K562 (cell line): ENCODE results near the gene RRH. TPM values are rescaled to one million over a fixed set of nuclear protein-coding genes. Genes with fewer than 3 reads are reported as not detected.

Experiments used
- CBX3 ChIP-seq, 2 experiments: IDR thresholded peaks; 1 replicate in 1 of 2; 2 replicates in 1 of 2; pipeline ENCODE4 v1.6.1; 2012; ENCODE audit warnings: inconsistent platforms in 2 of 2, low read length in 2 of 2, borderline replicate concordance in 1 of 2, control low read depth in 1 of 2
- GMEB1 ChIP-seq: fragments of 250-450 bp; sonication (Bioruptor Pico); IDR thresholded peaks from 2 replicates; pipeline ENCODE4 v1.4.0; 2020; ENCODE audit warnings: mild to moderate bottlenecking
- MYBL2 ChIP-seq, 2 experiments: fragments of 450-650 bp in 1 of 2; sonication (generic) in 1 of 2; formaldehyde crosslinking in 1 of 2; IDR thresholded peaks; 2 replicates each; pipeline versions ENCODE4 v1.6.1 to v1.8.1; 2017 to 2022; ENCODE audit warnings: borderline replicate concordance in 1 of 2, inconsistent platforms in 1 of 2, low read depth in 1 of 2, mild to moderate bottlenecking in 1 of 2, missing genetic modification reagents in 1 of 2, moderate library complexity in 1 of 2
- PCBP1 ChIP-seq: fragments of 200-400 bp; formaldehyde crosslinking; IDR thresholded peaks from 2 replicates; pipeline ENCODE4 v1.6.1; 2018; ENCODE audit warnings: mild to moderate bottlenecking, low read depth, low read length; ENCODE audit not compliant: poor library complexity, severe bottlenecking
- POLR2B ChIP-seq: fragments of 450-650 bp; IDR thresholded peaks from 2 replicates; pipeline ENCODE4 v1.6.1; 2018; ENCODE audit warnings: low read depth; ENCODE audit not compliant: partially characterized antibody
- U2AF2 ChIP-seq: fragments of 200-400 bp; formaldehyde crosslinking; optimal IDR thresholded peaks from 2 replicates; pipeline ENCODE3; 2017; ENCODE audit warnings: low read depth, mild to moderate bottlenecking, low read length
- YY1 ChIP-seq, 3 experiments: IDR thresholded peaks; 2 replicates each; pipeline ENCODE4 v1.6.1; 2011; ENCODE audit warnings: low read length in 2 of 3, mild to moderate bottlenecking in 2 of 3, moderate library complexity in 2 of 3, borderline replicate concordance in 1 of 3, control low read depth in 1 of 3, low read depth in 1 of 3; ENCODE audit not compliant: insufficient read depth in 3 of 3, insufficient replicate concordance in 2 of 3, control insufficient read depth in 1 of 3, insufficient read length in 1 of 3; ENCODE audit errors: extremely low read depth in 1 of 3
- ZBTB40 ChIP-seq, 2 experiments: fragments of 450-650 bp in 1 of 2; sonication (generic) in 1 of 2; formaldehyde crosslinking in 1 of 2; IDR thresholded peaks; 2 replicates each; pipeline versions ENCODE4 v1.7.1 to v1.9.0; 2016 to 2022; ENCODE audit warnings: inconsistent platforms in 1 of 2, mild to moderate bottlenecking in 1 of 2, missing genetic modification reagents in 1 of 2
- ZBTB5 ChIP-seq: fragments of 450-650 bp; IDR thresholded peaks from 2 replicates; pipeline ENCODE4 v1.6.1; 2017; ENCODE audit warnings: antibody characterized with exemption
- ZNF384 ChIP-seq: IDR thresholded peaks from 2 replicates; pipeline ENCODE4 v1.6.1; 2012; ENCODE audit warnings: low read depth, low read length, improper control_type of control experiment
- polyA plus RNA-seq, 8 experiments: library from polyadenylated mRNA; depleted of rRNA in 4 of 8; stranded (reverse) in 5 of 8; unstranded in 3 of 8; fragments of >200 nt; fragmentation: Nextera tagmentation in 2 of 8; fragmentation: Illumina TruSeq in 1 of 8; extraction: Ambion mirVana in 2 of 8; extraction: Trizol in 1 of 8; gene quantifications; 2 replicates each; pipeline versions ENCODE4 v1.2.1 to v1.2.3, GENCODE V29; 2011 to 2014; ENCODE audit warnings: inconsistent platforms in 1 of 8, missing spikeins in 1 of 8
- total RNA-seq, 7 experiments: library from RNA; depleted of rRNA in 6 of 7; stranded (reverse); fragments of >200 nt in 6 of 7; fragmentation: Illumina TruSeq in 2 of 7; extraction: Trizol in 2 of 7; gene quantifications; 2 replicates each; pipeline versions ENCODE4 v1.2.1 to v1.2.3, GENCODE V29; 2011 to 2021; ENCODE audit warnings: low replicate concordance in 1 of 7

Gene RRH
- total and polyA plus RNA-seq, 9 of the 15 experiments (the other 6 are each of a cell fraction or from before 2014, with no cell fraction given): 0.04 to 0.31 (median 0.12) TPM; not detected in 3

- TF ChIP-seq ZBTB40 (IDR thresholded peaks at IDR 0.05) (peak; percentile 96), ZBTB40 (CRISPR knock-in tag; IDR thresholded peaks at IDR 0.05) (no peak), ZBTB5 (no peak), YY1 (IDR thresholded peaks at IDR 0.05; ENCODE audit: borderline replicate concordance in 1 of 3, control insufficient read depth in 1 of 3, extremely low read depth in 1 of 3, insufficient read depth in 3 of 3, insufficient read length in 1 of 3, insufficient replicate concordance in 2 of 3, low read depth in 1 of 3, low read length in 2 of 3) (peak in 2 of 3 experiments; percentile 73 to 86), MYBL2 (IDR thresholded peaks at IDR 0.05; ENCODE audit: low read depth) (peak; percentile 64), MYBL2 (CRISPR knock-in tag; IDR thresholded peaks at IDR 0.05; ENCODE audit: borderline replicate concordance) (no peak), ZNF384 (no peak), PCBP1 (no peak), CBX3 (IDR thresholded peaks at IDR 0.05; ENCODE audit: borderline replicate concordance in 1 of 2, low read length in 2 of 2) (no peak; a peak in 1 of 3 replicates), U2AF2 (no peak), GMEB1 (peak; percentile 57; the same call in 1 of the 2 replicates), POLR2B (peak; percentile 87)
Observed at GRCh38 chr4:109815151-109816081, 12.4 kb upstream of the RRH start, which contains the start of gene GAR1 (continued).
